Central memory CD8-positive, alpha-beta T cell (primary cell): ENCODE data around the gene ANK2.

ENCODE experiments used
- ATAC-seq: fragments of 150-1000 bp; cut with Tn5 transposase; replicated peaks from 2 replicates; pipeline ENCODE4 v1.10.0; 2022; ENCODE audit warnings: mild to moderate bottlenecking, moderate FRiP score, moderate number of reproducible peaks; ENCODE audit not compliant: poor library complexity, severe bottlenecking; ENCODE audit errors: extremely low read depth
- DNase-seq, 2 donors: peaks; one replicate each; pipeline ENCODE4 v3.0.0; 2021; ENCODE audit warnings: low spot score in 2 of 2
- H3K27ac Mint-ChIP-seq: one replicate; pipeline ENCODE4 v1.8.0; 2022; ENCODE audit warnings: low read depth, mild to moderate bottlenecking, moderate library complexity, mixed read lengths
- H3K27me3 Mint-ChIP-seq: one replicate; pipeline ENCODE4 v1.8.0; 2022; ENCODE audit warnings: mixed read lengths
- H3K36me3 Mint-ChIP-seq: one replicate; pipeline ENCODE4 v1.8.0; 2022; ENCODE audit warnings: mild to moderate bottlenecking, moderate library complexity, mixed read lengths; ENCODE audit not compliant: insufficient read depth
- H3K4me1 Mint-ChIP-seq: one replicate; pipeline ENCODE4 v1.8.0; 2022; ENCODE audit warnings: mixed read lengths
- H3K4me3 Mint-ChIP-seq: one replicate; pipeline ENCODE4 v1.8.0; 2022; ENCODE audit warnings: mild to moderate bottlenecking, moderate library complexity, mixed read lengths
- H3K9me3 Mint-ChIP-seq: one replicate; pipeline ENCODE4 v1.8.0; 2022; ENCODE audit warnings: mixed read lengths

Gene ANK2

DNA sequence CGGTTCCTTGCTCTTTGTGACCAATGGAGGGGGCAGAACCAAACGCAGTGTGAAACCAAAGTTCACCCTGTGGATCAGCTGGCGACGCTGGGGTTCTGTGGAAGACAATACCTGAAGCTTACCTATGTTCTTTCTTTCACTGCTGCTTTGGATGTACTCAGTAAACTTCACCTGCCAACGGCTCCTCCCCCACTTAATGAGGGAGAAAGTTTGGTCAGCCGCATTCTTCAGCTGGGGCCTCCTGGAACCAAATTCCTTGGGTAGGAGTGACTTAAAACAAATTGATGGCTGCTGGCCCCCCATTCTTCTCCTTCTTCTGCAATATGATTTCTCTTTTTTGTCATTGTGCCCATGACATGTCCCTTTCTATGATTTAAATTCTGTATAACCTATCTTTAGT, 282.4 kb downstream of the ANK2 start:
- DNase-seq, result no peak
- no peaks in the 10 kb centered on the region for H3K9me3 Mint-ChIP-seq
- no peak overlapping the region for H3K27ac Mint-ChIP-seq
- H3K36me3 Mint-ChIP-seq, result no peaks in the 10 kb centered on the region
- peaks cover 12% of the 10 kb centered on the region for H3K27me3 Mint-ChIP-seq
- no peak for ATAC-seq
- H3K4me3 Mint-ChIP-seq, result no peak overlapping the region
- H3K4me1 Mint-ChIP-seq, result no peaks in the 10 kb centered on the region

- Mint-ChIP-seq H3K27me3 (peaks cover 4% of the 10 kb centered on the region), H3K4me1 (no peaks in the 10 kb centered on the region), H3K9me3 (no peaks in the 10 kb centered on the region), H3K27ac (no peak overlapping the region), H3K4me3 (no peak overlapping the region), H3K36me3 (no peaks in the 10 kb centered on the region)
- DNase-seq (no peak), ATAC-seq (no peak)
These were observed 283.2 kb downstream of the ANK2 start for GRCh38 chr4:113332701-113333100.

DNA sequence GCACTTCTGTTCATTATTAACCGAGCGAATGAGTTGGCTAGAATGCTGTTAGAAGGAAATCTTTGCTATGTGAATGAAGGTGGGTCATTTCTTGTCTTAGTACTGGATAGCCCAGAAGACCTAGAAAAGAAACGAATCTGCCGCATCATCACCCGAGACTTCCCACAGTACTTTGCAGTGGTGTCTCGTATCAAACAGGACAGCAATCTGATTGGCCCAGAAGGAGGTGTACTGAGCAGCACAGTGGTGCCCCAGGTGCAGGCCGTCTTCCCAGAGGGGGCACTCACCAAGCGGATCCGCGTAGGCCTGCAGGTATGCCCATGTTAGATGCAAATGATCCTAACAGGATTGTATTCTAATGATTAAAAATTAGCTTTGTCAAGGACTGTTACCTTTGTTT, 286.3 kb downstream of the ANK2 start:
- Mint-ChIP-seq H3K4me1 (no peaks in the 10 kb centered on the region), H3K4me3 (no peak overlapping the region), H3K36me3 (no peaks in the 10 kb centered on the region), H3K27me3 (no peaks in the 10 kb centered on the region), H3K9me3 (no peaks in the 10 kb centered on the region), H3K27ac (no peak overlapping the region)
- ATAC-seq (no peak), DNase-seq (no peak)

DNA sequence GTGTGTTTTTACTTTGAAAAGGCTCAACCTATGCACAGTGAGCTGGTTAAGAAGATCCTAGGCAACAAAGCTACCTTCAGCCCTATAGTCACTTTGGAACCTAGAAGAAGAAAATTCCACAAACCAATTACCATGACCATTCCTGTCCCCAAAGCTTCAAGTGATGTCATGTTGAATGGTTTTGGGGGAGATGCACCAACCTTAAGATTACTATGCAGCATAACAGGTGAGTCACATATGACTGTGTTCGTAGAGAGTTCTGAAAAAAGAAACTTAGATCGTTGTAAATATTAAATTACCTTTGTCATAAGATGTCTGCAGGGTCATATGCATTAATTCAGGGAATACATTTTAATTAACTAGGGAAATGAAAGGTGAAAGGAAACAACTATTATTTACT, 287.1 kb downstream of the ANK2 start:
- DNase-seq, result no peak
- ATAC-seq, result no peak
- Mint-ChIP-seq H3K27me3 (no peaks in the 10 kb centered on the region), H3K9me3 (no peaks in the 10 kb centered on the region), H3K4me1 (no peaks in the 10 kb centered on the region), H3K36me3 (no peaks in the 10 kb centered on the region), H3K27ac (no peak overlapping the region), H3K4me3 (no peak overlapping the region)

- ATAC-seq (no peak), DNase-seq (no peak)
- H3K27ac Mint-ChIP-seq, result no peak overlapping the region
- no peaks in the 10 kb centered on the region for H3K9me3 Mint-ChIP-seq
- H3K4me3 Mint-ChIP-seq, result no peak overlapping the region
- no peaks in the 10 kb centered on the region for H3K4me1 Mint-ChIP-seq
- H3K27me3 Mint-ChIP-seq, result no peaks in the 10 kb centered on the region
- H3K36me3 Mint-ChIP-seq, result no peaks in the 10 kb centered on the region
These were observed 290.0 kb downstream of the ANK2 start for GRCh38 chr4:113339430-113339813.

- Mint-ChIP-seq H3K9me3 (no peaks in the 10 kb centered on the region), H3K27ac (no peak overlapping the region), H3K36me3 (no peaks in the 10 kb centered on the region), H3K4me3 (no peak overlapping the region), H3K4me1 (no peaks in the 10 kb centered on the region), H3K27me3 (peaks cover 14% of the 10 kb centered on the region)
- no peak for DNase-seq
- no peak for ATAC-seq
These were observed 294.6 kb downstream of the ANK2 start for GRCh38 chr4:113344100-113344499.

- Mint-ChIP-seq H3K9me3 (no peaks in the 10 kb centered on the region), H3K4me3 (no peak overlapping the region), H3K4me1 (no peaks in the 10 kb centered on the region), H3K36me3 (no peaks in the 10 kb centered on the region), H3K27me3 (peaks cover 20% of the 10 kb centered on the region), H3K27ac (no peak overlapping the region)
- ATAC-seq, result no peak
- DNase-seq, result no peak
These were observed 297.8 kb downstream of the ANK2 start for GRCh38 chr4:113347245-113347644.

- H3K27ac Mint-ChIP-seq, result no peak overlapping the region
- DNase-seq (no peak), ATAC-seq (no peak)
- H3K36me3 Mint-ChIP-seq, result peaks cover under 1% of the 10 kb centered on the region
- H3K27me3 Mint-ChIP-seq, result peaks cover 20% of the 10 kb centered on the region
- H3K9me3 Mint-ChIP-seq, result peaks cover 6% of the 10 kb centered on the region
- H3K4me1 Mint-ChIP-seq, result peaks cover 15% of the 10 kb centered on the region
- no peak overlapping the region for H3K4me3 Mint-ChIP-seq
These were observed 300.0 kb downstream of the ANK2 start for GRCh38 chr4:113349430-113349829.

DNA sequence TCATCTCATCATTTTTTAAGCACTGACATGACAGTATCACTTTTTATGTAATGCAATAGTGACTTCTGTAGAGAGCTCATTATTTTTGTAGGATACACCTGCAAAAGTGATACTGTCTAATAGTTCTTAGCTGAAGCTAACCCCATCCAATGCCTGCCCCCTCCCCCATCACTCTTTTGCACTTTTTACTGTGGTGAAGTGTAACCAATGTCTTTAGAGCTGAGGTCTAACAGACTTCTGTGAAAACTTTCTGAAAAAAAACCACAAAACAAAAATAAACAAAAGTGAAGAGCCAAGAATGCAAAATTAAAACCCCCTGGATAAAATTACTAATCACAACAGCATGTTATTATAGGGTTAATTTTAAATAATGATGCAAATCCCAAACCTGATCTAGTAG, 301.1 kb downstream of the ANK2 start:
- Mint-ChIP-seq H3K9me3 (peaks cover 6% of the 10 kb centered on the region), H3K36me3 (peaks cover 4% of the 10 kb centered on the region), H3K27me3 (peaks cover 20% of the 10 kb centered on the region), H3K4me3 (no peak overlapping the region), H3K4me1 (peaks cover 27% of the 10 kb centered on the region), H3K27ac (no peak overlapping the region)
- DNase-seq (no peak), ATAC-seq (no peak)

GRCh38 chr4:113355550-113356371, 306.3 kb downstream of the ANK2 start:
- H3K4me1 Mint-ChIP-seq, result peaks cover 36% of the 10 kb centered on the region
- peak overlapping the region; percentile 56 for H3K4me3 Mint-ChIP-seq
- DNase-seq (peak; percentile 15 to 49), ATAC-seq (peak; percentile 90)
- peaks cover 9% of the 10 kb centered on the region for H3K27me3 Mint-ChIP-seq
- peaks cover 4% of the 10 kb centered on the region for H3K36me3 Mint-ChIP-seq
- H3K9me3 Mint-ChIP-seq, result peaks cover 13% of the 10 kb centered on the region
- peak overlapping the region; percentile 79 for H3K27ac Mint-ChIP-seq

DNA sequence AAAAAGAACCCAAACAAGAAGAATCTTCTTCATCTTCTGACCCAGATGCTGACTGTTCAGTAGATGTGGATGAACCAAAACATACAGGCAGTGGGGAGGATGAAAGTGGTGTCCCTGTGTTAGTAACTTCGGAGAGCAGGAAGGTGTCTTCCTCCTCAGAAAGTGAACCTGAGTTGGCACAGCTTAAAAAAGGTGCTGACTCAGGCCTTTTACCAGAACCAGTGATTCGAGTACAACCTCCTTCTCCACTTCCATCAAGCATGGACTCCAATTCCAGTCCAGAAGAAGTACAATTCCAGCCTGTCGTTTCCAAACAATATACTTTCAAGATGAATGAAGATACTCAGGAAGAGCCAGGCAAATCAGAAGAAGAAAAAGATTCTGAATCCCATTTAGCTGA, 307.0 kb downstream of the ANK2 start:
- DNase-seq (no peak), ATAC-seq (no peak)
- peaks cover 4% of the 10 kb centered on the region for H3K36me3 Mint-ChIP-seq
- H3K27me3 Mint-ChIP-seq, result peaks cover 11% of the 10 kb centered on the region
- peak overlapping the region; percentile 56 for H3K4me3 Mint-ChIP-seq
- no peak overlapping the region for H3K27ac Mint-ChIP-seq
- H3K4me1 Mint-ChIP-seq, result peaks cover 36% of the 10 kb centered on the region
- H3K9me3 Mint-ChIP-seq, result peaks cover 13% of the 10 kb centered on the region

- no peak overlapping the region for H3K27ac Mint-ChIP-seq
- no peak for DNase-seq
- H3K9me3 Mint-ChIP-seq, result peaks cover 7% of the 10 kb centered on the region
- ATAC-seq, result no peak
- peaks cover 4% of the 10 kb centered on the region for H3K36me3 Mint-ChIP-seq
- H3K4me3 Mint-ChIP-seq, result no peak overlapping the region
- H3K27me3 Mint-ChIP-seq, result peaks cover 11% of the 10 kb centered on the region
- H3K4me1 Mint-ChIP-seq, result peaks cover 27% of the 10 kb centered on the region
These were observed 309.3 kb downstream of the ANK2 start for GRCh38 chr4:113358784-113359183.

- Mint-ChIP-seq H3K4me3 (no peak overlapping the region), H3K4me1 (no peaks in the 10 kb centered on the region), H3K36me3 (no peaks in the 10 kb centered on the region), H3K27ac (no peak overlapping the region), H3K27me3 (peaks cover 22% of the 10 kb centered on the region), H3K9me3 (no peaks in the 10 kb centered on the region)
- no peak for DNase-seq
- ATAC-seq, result no peak
These were observed 315.9 kb downstream of the ANK2 start for GRCh38 chr4:113365377-113365776.
